ENCODE measurements around the gene ZNF683. TPM values are rescaled to one million over a fixed set of nuclear protein-coding genes. Genes with fewer than 3 reads are reported as not detected.
A peak's percentile ranks its signal among the peaks of the same experiment; 100 is the strongest.

The ZNF683 gene
- total and polyA plus RNA-seq, 2 experiments from 2014 or later, result not detected

GRCh38 chr1:26411624-26412074 is 39.1 kb upstream of the ZNF683 start:
- Histone ChIP-seq H2AFZ (no peak overlapping the region), H3K27ac (ENCODE audit: low read depth) (peak overlapping the region; percentile 100), H3K4me1 (ENCODE audit: insufficient read depth) (peaks cover 49% of the 10 kb centered on the region), H3K4me2 (peak overlapping the region; percentile 84), H3K27me3 (ENCODE audit: insufficient read depth) (no peaks in the 10 kb centered on the region), H3K36me3 (ENCODE audit: insufficient read depth) (peaks cover 22% of the 10 kb centered on the region; the same call in 1 of the 2 replicates), H3K4me3 (peak overlapping the region; percentile 96), H4K20me1 (replicated peaks; ENCODE audit: insufficient read depth) (peaks cover 36% of the 10 kb centered on the region), H3F3A (replicated peaks; ENCODE audit: low read depth) (peaks cover 55% of the 10 kb centered on the region), H3K79me2 (replicated peaks; ENCODE audit: insufficient read depth) (peaks cover 59% of the 10 kb centered on the region), H3K9me2 (ENCODE audit: insufficient read depth) (no peaks in the 10 kb centered on the region)
- Mint-ChIP-seq H3K4me3 (peak overlapping the region; percentile 99), H3K27ac (peak overlapping the region; percentile 97), H3K36me3 (ENCODE audit: low read depth) (peaks cover 59% of the 10 kb centered on the region), H3K4me1 (peaks cover 51% of the 10 kb centered on the region), H3K27me3 (ENCODE audit: insufficient read depth, low read depth, poor library complexity) (peaks cover 40% of the 10 kb centered on the region), H3K9me3 (peaks cover 4% of the 10 kb centered on the region; the same call in 1 of the 3 replicates)
- no peak for TF ChIP-seq CTCF (conservative IDR thresholded peaks at IDR 0.05; ENCODE audit: low read depth in 2 of 2)
- no peak; the same call in 1 of the 2 replicates for TF ChIP-seq POLR2AphosphoS5 (IDR thresholded peaks at IDR 0.05; ENCODE audit: low read depth)
- no peak for TF ChIP-seq ZNF114 (CRISPR knock-in tag; IDR thresholded peaks at IDR 0.05)
- TF ChIP-seq EZH2 (IDR thresholded peaks at IDR 0.05; ENCODE audit: low read depth, unreplicated experiment), result no peak
- TF ChIP-seq CREB1 (CRISPR knock-in tag; IDR thresholded peaks at IDR 0.05; ENCODE audit: low read depth), result no peak
- no peak for TF ChIP-seq JUNB (IDR thresholded peaks at IDR 0.05; ENCODE audit: unreplicated experiment)
- no peak for TF ChIP-seq REST (IDR thresholded peaks at IDR 0.05; ENCODE audit: unreplicated experiment)
- DNase-seq (ENCODE audit: low spot score) (peak; percentile 66), ATAC-seq (peak; percentile 18)

GRCh38 chr1:26410706-26411623 is 38.4 kb upstream of the ZNF683 start, which contains the start of gene LIN28A:
LIN28A (plus strand) TSS chr1:26410817; CDS start chr1:26410892, 75 bp downstream.
- Histone ChIP-seq H3K9me2 (ENCODE audit: insufficient read depth) (no peaks in the 10 kb centered on the region), H2AFZ (no peak within 1 kb of the TSS), H3K27me3 (ENCODE audit: insufficient read depth) (no peaks in the 10 kb centered on the region), H3K27ac (ENCODE audit: low read depth) (peak within 1 kb of the TSS; percentile 100), H4K20me1 (replicated peaks; ENCODE audit: insufficient read depth) (peaks cover 34% of the 10 kb centered on the region), H3K36me3 (ENCODE audit: insufficient read depth) (peaks cover 22% of the 10 kb centered on the region; the same call in 1 of the 2 replicates), H3F3A (replicated peaks; ENCODE audit: low read depth) (peaks cover 48% of the 10 kb centered on the region), H3K4me2 (peak within 1 kb of the TSS; percentile 84), H3K79me2 (replicated peaks; ENCODE audit: insufficient read depth) (peaks cover 54% of the 10 kb centered on the region), H3K4me1 (ENCODE audit: insufficient read depth) (peaks cover 42% of the 10 kb centered on the region), H3K4me3 (peak within 1 kb of the TSS; percentile 96)
- peaks cover 40% of the 10 kb centered on the region for H3K27me3 Mint-ChIP-seq (ENCODE audit: insufficient read depth, low read depth, poor library complexity)
- DNase-seq (ENCODE audit: low spot score) (no peak), ATAC-seq (peak; percentile 18)
- peak within 1 kb of the TSS; percentile 97 for H3K27ac Mint-ChIP-seq
- peaks cover 44% of the 10 kb centered on the region for H3K4me1 Mint-ChIP-seq
- peaks cover 53% of the 10 kb centered on the region for H3K36me3 Mint-ChIP-seq (ENCODE audit: low read depth)
- peak within 1 kb of the TSS; percentile 99 for H3K4me3 Mint-ChIP-seq
- peaks cover 4% of the 10 kb centered on the region; the same call in 1 of the 3 replicates for H3K9me3 Mint-ChIP-seq
- TF ChIP-seq ETS1 (IDR thresholded peaks at IDR 0.05) (peak; percentile 24; the same call in 1 of the 2 replicates), EZH2 (IDR thresholded peaks at IDR 0.05; ENCODE audit: low read depth, unreplicated experiment) (no peak), STAT1 (IDR thresholded peaks at IDR 0.05; ENCODE audit: unreplicated experiment) (no peak), ZNF114 (CRISPR knock-in tag; IDR thresholded peaks at IDR 0.05) (no peak)
